ES-I3 (cell line): ENCODE data around the gene FOXE1.

Experiments used
- H3K36me3 ChIP-seq: 2 replicates; pipeline ENCODE4 v1.6.1; 2013; ENCODE audit warnings: mild to moderate bottlenecking, low read length, control low read depth, moderate library complexity; ENCODE audit not compliant: insufficient read depth
- H3K4me1 ChIP-seq: 2 replicates; pipeline ENCODE4 v1.6.1; 2013; ENCODE audit warnings: mild to moderate bottlenecking, control low read depth, low read length; ENCODE audit not compliant: insufficient read depth
- H3K9ac ChIP-seq: 2 replicates; pipeline ENCODE4 v1.6.1; 2013; ENCODE audit warnings: low read depth, mild to moderate bottlenecking, low read length, moderate library complexity
- H3K9me3 ChIP-seq: 2 replicates; pipeline ENCODE4 v1.6.1; 2013; ENCODE audit warnings: mild to moderate bottlenecking, low read length, moderate library complexity; ENCODE audit not compliant: control insufficient read depth, insufficient read depth

FOXE1 gene

DNA sequence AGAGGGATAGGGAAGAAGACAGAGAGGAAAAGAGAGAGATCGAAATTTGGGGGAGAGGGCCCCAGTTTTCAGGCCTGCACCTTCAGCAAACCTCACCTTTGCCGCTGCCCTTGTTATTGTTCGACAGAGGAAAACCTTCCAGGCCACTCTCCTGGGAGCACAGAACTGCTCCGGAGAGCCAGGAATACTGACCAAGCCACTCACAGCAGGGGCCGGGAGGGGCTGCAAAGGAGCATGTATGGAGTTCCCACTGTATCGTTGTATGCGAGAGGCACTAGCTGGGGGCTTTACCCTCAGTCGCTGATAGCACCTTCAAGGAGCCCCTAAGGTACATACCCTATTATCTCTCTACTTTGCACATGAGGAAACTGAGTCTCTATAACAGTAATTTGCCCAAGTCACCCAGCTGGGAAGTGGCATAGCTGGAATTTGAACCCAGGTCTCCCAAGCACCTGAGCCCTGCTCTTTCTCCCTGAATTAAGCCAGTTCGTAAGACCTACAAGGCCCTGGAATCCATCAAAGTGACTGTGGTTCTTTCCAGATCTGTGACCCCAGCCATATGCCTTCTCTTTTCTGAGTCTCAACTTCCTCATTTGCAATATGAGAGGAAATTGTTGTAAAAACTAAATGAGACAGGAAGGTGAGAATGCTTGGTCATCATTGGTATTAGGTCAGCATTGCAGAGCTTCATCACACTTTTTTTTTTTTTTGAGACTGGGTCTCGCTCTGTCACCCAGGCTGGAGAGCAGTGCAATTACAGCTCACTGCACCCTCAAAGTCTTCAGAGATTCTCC lies 21.0 kb upstream of the FOXE1 start:
- peak overlapping the region; percentile 40; the same call in 1 of the 2 replicates for H3K9ac ChIP-seq
- no peaks in the 10 kb centered on the region for H3K36me3 ChIP-seq
- no peaks in the 10 kb centered on the region for H3K4me1 ChIP-seq
- no peaks in the 10 kb centered on the region for H3K9me3 ChIP-seq

GRCh38 chr9:97840521-97840920 lies 12.5 kb upstream of the FOXE1 start:
- no peaks in the 10 kb centered on the region for H3K9me3 ChIP-seq
- H3K36me3 ChIP-seq: no peaks in the 10 kb centered on the region
- no peaks in the 10 kb centered on the region; the same call in 1 of the 2 replicates for H3K4me1 ChIP-seq
- no peak overlapping the region for H3K9ac ChIP-seq

DNA sequence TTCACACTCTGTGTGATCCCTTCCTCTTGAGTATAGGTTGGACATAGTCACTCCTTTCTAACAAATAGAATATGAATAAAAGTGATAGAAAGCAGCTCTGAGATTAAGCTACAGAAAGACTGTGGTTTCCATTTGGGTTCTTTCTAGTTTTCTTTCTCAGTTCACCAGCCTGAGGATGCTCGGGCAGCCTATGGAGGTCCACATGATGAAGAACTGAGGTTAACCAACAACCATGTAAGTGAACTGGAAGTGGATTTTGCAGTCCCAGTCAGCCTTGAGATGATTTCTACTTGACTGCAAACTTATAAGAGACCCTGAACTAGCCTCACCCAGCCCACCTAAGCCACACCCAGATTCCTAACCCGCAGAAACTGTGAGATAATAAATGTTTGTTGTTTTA lies 10.1 kb upstream of the FOXE1 start:
- peaks cover 5% of the 10 kb centered on the region for H3K4me1 ChIP-seq
- H3K9ac ChIP-seq: no peak overlapping the region
- H3K36me3 ChIP-seq: no peaks in the 10 kb centered on the region
- H3K9me3 ChIP-seq: no peaks in the 10 kb centered on the region

GRCh38 chr9:97845130-97845529 lies 7.9 kb upstream of the FOXE1 start:
- Histone ChIP-seq H3K4me1 (peaks cover 5% of the 10 kb centered on the region), H3K36me3 (no peaks in the 10 kb centered on the region), H3K9ac (no peak overlapping the region), H3K9me3 (no peaks in the 10 kb centered on the region)

- Histone ChIP-seq H3K4me1 (peaks cover 5% of the 10 kb centered on the region), H3K9ac (no peak overlapping the region), H3K36me3 (no peaks in the 10 kb centered on the region), H3K9me3 (no peaks in the 10 kb centered on the region)
These were observed 7.3 kb upstream of the FOXE1 start for GRCh38 chr9:97845763-97846162.

DNA sequence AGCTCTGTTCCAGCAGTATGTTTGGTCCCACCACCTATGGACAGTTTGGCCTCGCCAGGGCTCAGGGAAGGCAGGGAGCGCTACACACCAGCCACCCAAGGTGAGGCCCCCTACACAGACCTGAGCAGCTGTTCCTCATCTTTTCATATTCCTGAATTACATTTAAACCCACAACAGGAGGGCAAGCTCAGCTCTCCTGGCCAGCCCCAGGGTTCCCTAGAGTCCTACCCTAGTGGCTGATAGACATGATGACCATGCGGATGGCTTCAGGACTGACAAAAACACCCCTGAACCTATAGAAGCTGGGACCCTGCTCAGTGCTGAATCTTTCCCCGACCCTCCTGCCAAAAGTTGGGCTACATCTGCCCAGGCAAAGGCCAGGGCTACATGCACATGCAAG lies 6.7 kb upstream of the FOXE1 start:
- Histone ChIP-seq H3K4me1 (peaks cover 5% of the 10 kb centered on the region), H3K9ac (no peak overlapping the region), H3K9me3 (no peaks in the 10 kb centered on the region), H3K36me3 (no peaks in the 10 kb centered on the region)

DNA sequence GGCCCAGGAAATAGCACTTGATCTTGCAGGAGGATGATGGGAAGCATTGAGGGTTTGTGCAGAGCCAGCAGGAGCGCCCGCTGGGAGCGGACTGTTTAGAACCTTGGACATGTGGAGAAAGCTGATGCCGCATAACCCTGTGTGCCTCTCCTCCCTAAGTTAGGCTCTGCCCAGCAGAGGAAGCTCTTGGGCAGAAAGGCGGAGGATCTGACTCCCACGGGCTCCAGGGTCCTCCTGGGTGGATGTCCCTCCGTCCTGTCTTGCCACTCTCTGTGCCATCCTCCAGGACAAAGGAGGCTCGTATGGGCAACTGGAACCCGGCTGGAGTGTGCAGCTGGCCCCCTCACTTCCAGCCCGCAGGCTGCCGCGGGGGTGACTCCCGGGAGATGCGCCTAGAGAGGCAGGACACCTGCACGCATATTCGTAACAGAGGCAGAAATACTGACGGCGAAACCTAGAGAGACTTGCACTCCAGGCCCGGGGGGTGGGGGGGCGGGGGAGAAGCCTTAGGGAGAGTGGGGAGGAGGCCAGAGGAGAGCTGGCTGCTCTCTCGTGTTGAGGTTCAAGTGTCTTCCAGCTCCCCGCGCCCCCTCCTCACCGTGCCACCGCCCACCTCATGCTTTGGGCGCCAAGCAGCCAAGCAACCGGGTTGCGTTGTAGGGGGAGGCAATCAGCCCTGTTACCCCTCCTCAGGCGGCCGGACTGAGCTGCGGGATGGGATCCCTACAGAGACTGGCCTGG lies 5.4 kb upstream of the FOXE1 start:
- Histone ChIP-seq H3K4me1 (peaks cover 5% of the 10 kb centered on the region; the same call in 1 of the 2 replicates), H3K9me3 (no peaks in the 10 kb centered on the region), H3K9ac (peak overlapping the region; percentile 25), H3K36me3 (no peaks in the 10 kb centered on the region)

- Histone ChIP-seq H3K4me1 (peaks cover 5% of the 10 kb centered on the region; the same call in 1 of the 2 replicates), H3K36me3 (no peaks in the 10 kb centered on the region), H3K9me3 (no peaks in the 10 kb centered on the region), H3K9ac (peak overlapping the region; percentile 25)
These were observed 4.9 kb upstream of the FOXE1 start for GRCh38 chr9:97848215-97848479.

DNA sequence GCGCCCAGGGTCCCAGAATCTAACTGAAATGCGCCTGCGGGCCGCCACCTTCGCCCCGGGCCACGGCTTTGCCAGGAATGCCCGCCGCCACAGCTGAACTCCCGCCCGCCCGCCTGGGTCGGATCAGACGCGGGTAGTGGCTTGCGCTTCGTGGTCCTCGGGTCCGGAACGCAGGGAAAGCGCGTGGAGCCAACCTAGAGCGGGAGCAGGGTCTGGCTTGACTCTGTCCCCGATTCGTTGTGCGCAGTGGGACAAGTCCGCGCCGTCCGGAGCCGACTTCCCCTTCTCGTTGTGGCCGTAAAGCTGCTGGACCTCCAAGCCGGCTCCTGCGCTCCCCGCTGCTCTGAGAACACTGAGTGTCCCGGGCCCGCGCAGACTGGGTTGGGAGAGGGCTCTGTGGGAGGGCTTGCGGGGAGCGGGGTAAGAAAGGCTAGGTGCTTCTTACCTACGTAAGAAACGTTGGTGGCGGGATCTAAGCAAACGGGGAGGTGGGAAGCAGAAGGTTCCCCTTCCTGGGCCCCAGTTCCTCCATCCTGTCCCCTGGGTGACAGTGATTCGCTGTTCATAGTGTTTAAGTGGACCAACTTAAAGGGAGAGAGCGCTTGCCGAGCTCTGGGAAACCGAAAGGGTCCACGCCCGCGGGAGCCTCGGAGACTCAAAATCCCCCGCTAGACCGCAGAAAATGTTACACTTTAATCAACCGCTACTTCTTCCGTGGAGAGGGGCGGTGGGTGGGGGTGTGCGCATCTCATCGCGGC lies 4.4 kb upstream of the FOXE1 start:
- no peaks in the 10 kb centered on the region for H3K9me3 ChIP-seq
- H3K36me3 ChIP-seq: no peaks in the 10 kb centered on the region
- H3K9ac ChIP-seq: peak overlapping the region; percentile 25; the same call in 1 of the 2 replicates
- peaks cover 5% of the 10 kb centered on the region; the same call in 1 of the 2 replicates for H3K4me1 ChIP-seq

- Histone ChIP-seq H3K9ac (no peak overlapping the region), H3K4me1 (peaks cover 5% of the 10 kb centered on the region; the same call in 1 of the 2 replicates), H3K9me3 (no peaks in the 10 kb centered on the region), H3K36me3 (no peaks in the 10 kb centered on the region)
These were observed 3.0 kb upstream of the FOXE1 start for GRCh38 chr9:97849980-97850379.

- 0 out of 2 replicates have a peak overlapping the region, but pooled peaks have one; percentile 46 for H3K9ac ChIP-seq
- H3K9me3 ChIP-seq: no peaks in the 10 kb centered on the region
- no peaks in the 10 kb centered on the region for H3K36me3 ChIP-seq
- peaks cover 5% of the 10 kb centered on the region; the same call in 1 of the 2 replicates for H3K4me1 ChIP-seq
These were observed 2.1 kb upstream of the FOXE1 start for GRCh38 chr9:97850746-97851445.

- Histone ChIP-seq H3K4me1 (0 out of 2 replicates have a peak, but pooled peaks cover under 1% of the 10 kb centered on the region), H3K9me3 (no peaks in the 10 kb centered on the region), H3K9ac (peak overlapping the region; percentile 46; the same call in 1 of the 2 replicates), H3K36me3 (no peaks in the 10 kb centered on the region)
These were observed 1.6 kb upstream of the FOXE1 start for GRCh38 chr9:97851446-97851883.

- peak overlapping the region; percentile 46; the same call in 1 of the 2 replicates for H3K9ac ChIP-seq
- no peaks in the 10 kb centered on the region for H3K9me3 ChIP-seq
- 0 out of 2 replicates have a peak, but pooled peaks cover 1% of the 10 kb centered on the region for H3K4me1 ChIP-seq
- no peaks in the 10 kb centered on the region for H3K36me3 ChIP-seq
These were observed 1.0 kb upstream of the FOXE1 start for GRCh38 chr9:97852001-97852398.
